GM12873 (cell line): ENCODE data around the gene HTR3A.

Experiments used
- CTCF ChIP-seq: IDR thresholded peaks from 2 replicates; pipeline ENCODE4 v1.5.1; 2012; ENCODE audit warnings: low read depth, mild to moderate bottlenecking, moderate library complexity, low read length, control low read depth; ENCODE audit not compliant: insufficient read depth; ENCODE audit errors: missing control alignments

HTR3A gene

GRCh38 chr11:113942256-113942655 is 32.7 kb upstream of the HTR3A start:
- no peak for TF ChIP-seq CTCF

GRCh38 chr11:113947994-113948393 is 26.9 kb upstream of the HTR3A start:
- TF ChIP-seq CTCF: no peak

- TF ChIP-seq CTCF: no peak
Measured at GRCh38 chr11:113949891-113950290, 25.0 kb upstream of the HTR3A start.

GRCh38 chr11:113951537-113951936 is 23.4 kb upstream of the HTR3A start:
- TF ChIP-seq CTCF: no peak

GRCh38 chr11:113952070-113952469 is 22.8 kb upstream of the HTR3A start:
- no peak for TF ChIP-seq CTCF

- no peak for TF ChIP-seq CTCF
Measured at GRCh38 chr11:113952588-113952987, 22.3 kb upstream of the HTR3A start.

- TF ChIP-seq CTCF: no peak
Measured at GRCh38 chr11:113954235-113954634, 20.7 kb upstream of the HTR3A start.

- TF ChIP-seq CTCF: no peak
Measured at GRCh38 chr11:113956986-113957385, 17.9 kb upstream of the HTR3A start.
